Neural cell (in vitro differentiated cells): ENCODE measurements around the gene EEF1AKMT4. TPM values are rescaled to one million over a fixed set of nuclear protein-coding genes. Genes with fewer than 3 reads are reported as not detected.

Experiments
- H2AFZ ChIP-seq: fragments of 200-600, 300-800 bp; sonication (generic), shearing (Covaris generic); 2 replicates; pipeline ENCODE4 v1.6.0; 2014; ENCODE audit warnings: low read depth, mild to moderate bottlenecking, antibody characterized with exemption, low read length, moderate library complexity
- H3F3A ChIP-seq: fragments of 200-600 bp; shearing (Covaris generic); 2 replicates; pipeline ENCODE4 v1.6.1; 2016; ENCODE audit warnings: mild to moderate bottlenecking, moderate library complexity, mixed read lengths, antibody characterized with exemption, low read length; ENCODE audit not compliant: insufficient read depth, poor library complexity, severe bottlenecking
- H3K27ac ChIP-seq: fragments of 200-600, 300-800 bp; sonication (generic), shearing (Covaris generic); 2 replicates; pipeline ENCODE4 v1.5.1; 2014; ENCODE audit warnings: mild to moderate bottlenecking, low read length, moderate library complexity
- H3K27me3 ChIP-seq: fragments of 300-800, 200-600 bp; sonication (generic), shearing (Covaris generic); 2 replicates; pipeline ENCODE4 v1.6.0; 2014; ENCODE audit warnings: mild to moderate bottlenecking, low read depth, low read length, moderate library complexity; ENCODE audit not compliant: insufficient read depth
- H3K36me3 ChIP-seq: fragments of 300-800, 200-600 bp; sonication (generic), shearing (Covaris generic); 2 replicates; pipeline ENCODE4 v1.5.1; 2014; ENCODE audit warnings: mild to moderate bottlenecking, antibody characterized with exemption, low read length, moderate library complexity; ENCODE audit not compliant: insufficient read depth
- H3K4me2 ChIP-seq: fragments of 300-800, 200-600 bp; sonication (generic), shearing (Covaris generic); 2 replicates; pipeline ENCODE4 v1.6.0; 2014; ENCODE audit warnings: mild to moderate bottlenecking, low read length
- H3K4me3 ChIP-seq: fragments of 300-800, 200-600 bp; sonication (generic), shearing (Covaris generic); 2 replicates; pipeline ENCODE4 v1.5.1; 2014; ENCODE audit warnings: mild to moderate bottlenecking, low read length, moderate library complexity
- H3K79me2 ChIP-seq: fragments of 200-600 bp; shearing (Covaris generic); replicated peaks from 2 replicates; pipeline ENCODE4 v1.6.0; 2014; ENCODE audit warnings: mild to moderate bottlenecking, low read length, moderate library complexity; ENCODE audit not compliant: insufficient read depth
- H3K9ac ChIP-seq: fragments of 300-800, 200-600 bp; sonication (generic), shearing (Covaris generic); 2 replicates; pipeline ENCODE4 v1.6.1; 2016; ENCODE audit warnings: mild to moderate bottlenecking, low read length, mixed read lengths
- H3K9me2 ChIP-seq: fragments of 200-600 bp; shearing (Covaris generic); 2 replicates; pipeline ENCODE4 v1.6.1; 2016; ENCODE audit warnings: mild to moderate bottlenecking, low read length, mixed read lengths; ENCODE audit not compliant: insufficient read depth
- H3K9me3 ChIP-seq: fragments of 200-600, 300-800 bp; sonication (generic), shearing (Covaris generic); 2 replicates; pipeline ENCODE4 v1.6.1; 2016; ENCODE audit warnings: mild to moderate bottlenecking, mixed run types, low read length, moderate library complexity, mixed read lengths
- H4K20me1 ChIP-seq: fragments of 200-600 bp; shearing (Covaris generic); 2 replicates; pipeline ENCODE4 v1.6.1; 2016; ENCODE audit warnings: mild to moderate bottlenecking, mixed run types; ENCODE audit not compliant: insufficient read depth
- EP300 ChIP-seq: fragments of 450-650 bp; conservative IDR thresholded peaks from 2 replicates; pipeline ENCODE4 v1.6.1; 2014; ENCODE audit warnings: antibody characterized with exemption, mild to moderate bottlenecking, moderate library complexity; ENCODE audit not compliant: poor library complexity, severe bottlenecking
- EZH2 ChIP-seq: fragments of 200-600, 300-800 bp; shearing (Covaris generic), sonication (generic); IDR thresholded peaks from 2 replicates; pipeline ENCODE4 v1.6.1; 2014; ENCODE audit warnings: antibody characterized with exemption, low read length, borderline replicate concordance, mild to moderate bottlenecking; ENCODE audit not compliant: insufficient read depth, poor library complexity, severe bottlenecking
- MXI1 ChIP-seq: fragments of 450-650 bp; conservative IDR thresholded peaks from 2 replicates; pipeline ENCODE4 v1.6.1; 2014; ENCODE audit warnings: antibody characterized with exemption, mild to moderate bottlenecking; ENCODE audit not compliant: poor library complexity, severe bottlenecking
- POLR2AphosphoS5 ChIP-seq: IDR thresholded peaks from 2 replicates; pipeline ENCODE4 v1.6.1; 2012
- RAD21 ChIP-seq: fragments of 450-650 bp; conservative IDR thresholded peaks from 2 replicates; pipeline ENCODE4 v1.6.1; 2014; ENCODE audit warnings: antibody characterized with exemption, mild to moderate bottlenecking, moderate library complexity
- SMC3 ChIP-seq: fragments of 450-650 bp; conservative IDR thresholded peaks from 2 replicates; pipeline ENCODE4 v1.6.1; 2014; ENCODE audit warnings: antibody characterized with exemption, mild to moderate bottlenecking, moderate library complexity; ENCODE audit not compliant: poor library complexity
- TAF1 ChIP-seq: IDR thresholded peaks from 2 replicates; pipeline ENCODE4 v1.6.1; 2012; ENCODE audit warnings: low read depth
- polyA plus RNA-seq: library from polyadenylated mRNA; depleted of rRNA; stranded (reverse); fragments of >200 nt; gene quantifications from 2 replicates; pipeline ENCODE4 v1.2.3, GENCODE V29; 2014
- TF ChIP-seq, protein P1 (sequence below): IDR thresholded peaks from 2 replicates; pipeline ENCODE4 v1.6.1; 2012; ENCODE audit warnings: borderline replicate concordance
- TF ChIP-seq, protein P2 (sequence below): fragments of 450-650 bp; IDR thresholded peaks from 2 replicates; pipeline ENCODE4 v1.5.1; 2014; ENCODE audit warnings: antibody characterized with exemption, mild to moderate bottlenecking, moderate library complexity; ENCODE audit not compliant: poor library complexity, severe bottlenecking

EEF1AKMT4 gene
- polyA plus RNA-seq, 1 donor from 2014 or later: 1.6 TPM

DNA sequence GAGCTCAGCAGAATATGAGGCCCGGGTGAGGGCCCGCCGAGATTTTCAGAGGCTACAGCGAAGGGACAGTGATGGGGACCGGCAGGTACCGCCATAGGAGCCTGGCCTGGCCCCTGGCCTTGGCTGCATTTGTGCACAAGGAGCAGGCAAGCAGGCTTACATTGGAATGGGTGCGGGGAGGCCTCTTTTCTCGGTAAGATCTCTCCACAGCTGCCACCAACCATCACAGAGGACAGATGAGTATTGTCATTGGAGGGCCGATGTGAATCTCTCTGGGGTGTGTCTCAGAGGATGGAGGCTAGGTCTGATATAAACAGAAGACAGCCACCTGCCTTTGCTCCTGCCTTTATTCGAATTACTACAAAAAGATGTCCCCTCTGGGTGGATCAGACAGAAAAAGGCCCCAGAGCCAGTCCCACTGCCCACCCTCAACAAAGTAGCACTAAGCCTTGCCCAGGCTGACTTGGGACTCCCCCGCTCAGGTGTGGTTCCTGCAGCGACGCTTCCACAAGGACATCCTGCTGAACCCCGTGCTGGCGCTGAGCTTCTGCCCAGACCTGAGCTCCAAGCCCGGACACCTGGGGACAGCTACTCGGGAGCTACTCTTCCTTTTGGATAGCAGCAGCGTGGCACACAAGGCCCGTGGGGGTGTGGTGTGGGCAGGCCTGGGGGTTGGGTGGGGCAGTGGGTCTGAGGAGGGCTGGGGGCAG, 14.6 kb upstream of the EEF1AKMT4 start:
- Histone ChIP-seq H3K9ac (no peak overlapping the region), H2AFZ (no peak overlapping the region)

DNA sequence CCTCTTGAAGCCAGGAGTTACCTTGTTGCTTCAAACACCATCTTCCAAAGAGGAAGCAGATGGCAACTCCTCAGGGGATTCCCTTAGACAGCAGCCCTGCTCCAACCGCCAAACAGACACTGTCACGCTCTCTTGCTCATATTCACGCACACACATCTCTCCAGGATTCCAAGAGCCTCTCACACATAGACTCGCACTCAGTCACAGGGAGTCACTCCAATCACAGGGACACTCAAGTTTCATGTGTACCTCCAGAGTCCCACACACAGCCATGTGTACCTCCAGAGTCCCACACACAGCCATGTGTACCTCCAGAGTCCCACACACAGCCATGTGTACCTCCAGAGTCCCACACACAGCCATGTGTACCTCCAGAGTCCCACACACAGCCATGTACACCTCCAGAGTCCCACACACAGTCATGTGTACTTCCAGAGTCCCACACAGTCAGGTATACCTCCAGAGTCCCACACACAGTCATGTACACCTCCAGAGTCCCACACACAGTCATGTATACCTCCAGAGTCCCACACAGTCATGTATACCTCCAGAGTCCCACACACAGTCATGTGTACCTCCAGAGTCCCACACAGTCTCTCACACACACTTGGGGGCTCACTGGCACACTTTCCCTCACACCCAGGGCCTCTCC, 14.0 kb upstream of the EEF1AKMT4 start:
- H3K27me3 ChIP-seq: peaks cover 36% of the 10 kb centered on the region
- TF ChIP-seq, protein P1, sequence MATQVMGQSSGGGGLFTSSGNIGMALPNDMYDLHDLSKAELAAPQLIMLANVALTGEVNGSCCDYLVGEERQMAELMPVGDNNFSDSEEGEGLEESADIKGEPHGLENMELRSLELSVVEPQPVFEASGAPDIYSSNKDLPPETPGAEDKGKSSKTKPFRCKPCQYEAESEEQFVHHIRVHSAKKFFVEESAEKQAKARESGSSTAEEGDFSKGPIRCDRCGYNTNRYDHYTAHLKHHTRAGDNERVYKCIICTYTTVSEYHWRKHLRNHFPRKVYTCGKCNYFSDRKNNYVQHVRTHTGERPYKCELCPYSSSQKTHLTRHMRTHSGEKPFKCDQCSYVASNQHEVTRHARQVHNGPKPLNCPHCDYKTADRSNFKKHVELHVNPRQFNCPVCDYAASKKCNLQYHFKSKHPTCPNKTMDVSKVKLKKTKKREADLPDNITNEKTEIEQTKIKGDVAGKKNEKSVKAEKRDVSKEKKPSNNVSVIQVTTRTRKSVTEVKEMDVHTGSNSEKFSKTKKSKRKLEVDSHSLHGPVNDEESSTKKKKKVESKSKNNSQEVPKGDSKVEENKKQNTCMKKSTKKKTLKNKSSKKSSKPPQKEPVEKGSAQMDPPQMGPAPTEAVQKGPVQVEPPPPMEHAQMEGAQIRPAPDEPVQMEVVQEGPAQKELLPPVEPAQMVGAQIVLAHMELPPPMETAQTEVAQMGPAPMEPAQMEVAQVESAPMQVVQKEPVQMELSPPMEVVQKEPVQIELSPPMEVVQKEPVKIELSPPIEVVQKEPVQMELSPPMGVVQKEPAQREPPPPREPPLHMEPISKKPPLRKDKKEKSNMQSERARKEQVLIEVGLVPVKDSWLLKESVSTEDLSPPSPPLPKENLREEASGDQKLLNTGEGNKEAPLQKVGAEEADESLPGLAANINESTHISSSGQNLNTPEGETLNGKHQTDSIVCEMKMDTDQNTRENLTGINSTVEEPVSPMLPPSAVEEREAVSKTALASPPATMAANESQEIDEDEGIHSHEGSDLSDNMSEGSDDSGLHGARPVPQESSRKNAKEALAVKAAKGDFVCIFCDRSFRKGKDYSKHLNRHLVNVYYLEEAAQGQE: no peak
- TF ChIP-seq EP300 (no peak), TAF1 (no peak), EZH2 (no peak), RAD21 (no peak), SMC3 (no peak), MXI1 (no peak)
- TF ChIP-seq, protein P2, sequence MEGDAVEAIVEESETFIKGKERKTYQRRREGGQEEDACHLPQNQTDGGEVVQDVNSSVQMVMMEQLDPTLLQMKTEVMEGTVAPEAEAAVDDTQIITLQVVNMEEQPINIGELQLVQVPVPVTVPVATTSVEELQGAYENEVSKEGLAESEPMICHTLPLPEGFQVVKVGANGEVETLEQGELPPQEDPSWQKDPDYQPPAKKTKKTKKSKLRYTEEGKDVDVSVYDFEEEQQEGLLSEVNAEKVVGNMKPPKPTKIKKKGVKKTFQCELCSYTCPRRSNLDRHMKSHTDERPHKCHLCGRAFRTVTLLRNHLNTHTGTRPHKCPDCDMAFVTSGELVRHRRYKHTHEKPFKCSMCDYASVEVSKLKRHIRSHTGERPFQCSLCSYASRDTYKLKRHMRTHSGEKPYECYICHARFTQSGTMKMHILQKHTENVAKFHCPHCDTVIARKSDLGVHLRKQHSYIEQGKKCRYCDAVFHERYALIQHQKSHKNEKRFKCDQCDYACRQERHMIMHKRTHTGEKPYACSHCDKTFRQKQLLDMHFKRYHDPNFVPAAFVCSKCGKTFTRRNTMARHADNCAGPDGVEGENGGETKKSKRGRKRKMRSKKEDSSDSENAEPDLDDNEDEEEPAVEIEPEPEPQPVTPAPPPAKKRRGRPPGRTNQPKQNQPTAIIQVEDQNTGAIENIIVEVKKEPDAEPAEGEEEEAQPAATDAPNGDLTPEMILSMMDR: no peak

More for the DNA sequence above, 14.6 kb upstream of the EEF1AKMT4 start:
- no peaks in the 10 kb centered on the region for H4K20me1 ChIP-seq
- H3K9me3 ChIP-seq: no peaks in the 10 kb centered on the region
- H3K9me2 ChIP-seq: no peaks in the 10 kb centered on the region
- no peak overlapping the region for H3K27ac ChIP-seq
- H3F3A ChIP-seq: no peaks in the 10 kb centered on the region
- H3K36me3 ChIP-seq: no peaks in the 10 kb centered on the region
- no peaks in the 10 kb centered on the region for H3K79me2 ChIP-seq
- no peak overlapping the region for H3K4me3 ChIP-seq
- TF ChIP-seq SMC3 (no peak), POLR2AphosphoS5 (no peak), RAD21 (no peak), TAF1 (no peak), MXI1 (no peak), EZH2 (no peak), EP300 (no peak)
- TF ChIP-seq, protein P2: no peak
- TF ChIP-seq, protein P1: no peak
- no peak overlapping the region for H3K4me2 ChIP-seq
- H3K27me3 ChIP-seq: peaks cover 43% of the 10 kb centered on the region

More for the DNA sequence above, 14.0 kb upstream of the EEF1AKMT4 start:
- Histone ChIP-seq H3K36me3 (no peaks in the 10 kb centered on the region), H2AFZ (no peak overlapping the region), H3K79me2 (no peaks in the 10 kb centered on the region), H4K20me1 (no peaks in the 10 kb centered on the region), H3K9me2 (no peaks in the 10 kb centered on the region), H3K4me3 (no peak overlapping the region), H3K9ac (no peak overlapping the region), H3K9me3 (no peaks in the 10 kb centered on the region), H3F3A (no peaks in the 10 kb centered on the region), H3K27ac (no peak overlapping the region), H3K4me2 (no peak overlapping the region)
